Measurements from ENCODE around the gene DNAI4.

- TF ChIP-seq BRCA1 (IDR thresholded peaks at IDR 0.05; ENCODE audit: low read depth, low read length): no peak
- no peak for TF ChIP-seq FOSL1 (IDR thresholded peaks at IDR 0.05; ENCODE audit: insufficient read depth, low read depth, low read length)
- TF ChIP-seq POLR2A (IDR thresholded peaks at IDR 0.05; ENCODE audit: control extremely low read depth in 1 of 2, low read depth in 2 of 2, low read length in 2 of 2): no peak
- TF ChIP-seq EZH2 (IDR thresholded peaks at IDR 0.05; ENCODE audit: low read depth, low read length, severe bottlenecking): no peak
- TF ChIP-seq NANOG (IDR thresholded peaks at IDR 0.05; ENCODE audit: insufficient read depth, low read depth, low read length, poor library complexity, severe bottlenecking): no peak
- no peak for TF ChIP-seq SUZ12 (IDR thresholded peaks at IDR 0.05; ENCODE audit: low read length)
- TF ChIP-seq TAF7 (optimal IDR thresholded peaks at IDR 0.05; ENCODE audit: borderline replicate concordance, low read depth, low read length): no peak
- TF ChIP-seq, protein P1, sequence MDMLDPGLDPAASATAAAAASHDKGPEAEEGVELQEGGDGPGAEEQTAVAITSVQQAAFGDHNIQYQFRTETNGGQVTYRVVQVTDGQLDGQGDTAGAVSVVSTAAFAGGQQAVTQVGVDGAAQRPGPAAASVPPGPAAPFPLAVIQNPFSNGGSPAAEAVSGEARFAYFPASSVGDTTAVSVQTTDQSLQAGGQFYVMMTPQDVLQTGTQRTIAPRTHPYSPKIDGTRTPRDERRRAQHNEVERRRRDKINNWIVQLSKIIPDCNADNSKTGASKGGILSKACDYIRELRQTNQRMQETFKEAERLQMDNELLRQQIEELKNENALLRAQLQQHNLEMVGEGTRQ (IDR thresholded peaks at IDR 0.05; ENCODE audit: low read length): no peak
- TF ChIP-seq EGR1 (IDR thresholded peaks at IDR 0.05; ENCODE audit: borderline replicate concordance, low read depth, low read length): no peak
- TF ChIP-seq CREB1 (IDR thresholded peaks at IDR 0.05): no peak
Observed at GRCh38 chr1:66840929-66841328, 83.7 kb downstream of the DNAI4 start.

Data from H1 (cell line).